Fibroblast of the aortic adventitia (primary cell): ENCODE measurements around the gene CDH23. TPM values are rescaled to one million over a fixed set of nuclear protein-coding genes. Genes with fewer than 3 reads are reported as not detected.

ENCODE experiments used
- DNase-seq: peaks from one replicate; pipeline ENCODE4 v3.0.0-alpha.2; 2010; ENCODE audit warnings: low read depth
- H3K4me3 ChIP-seq: 2 replicates; pipeline ENCODE4 v1.5.1; 2011; ENCODE audit warnings: low read depth, mild to moderate bottlenecking, control low read depth, low read length, moderate library complexity
- CTCF ChIP-seq: IDR thresholded peaks from 2 replicates; pipeline ENCODE4 v1.5.1; 2011; ENCODE audit warnings: mild to moderate bottlenecking, low read length, control low read depth, inconsistent platforms; ENCODE audit not compliant: insufficient read depth
- total RNA-seq: library from RNA; depleted of rRNA; stranded (reverse); fragments of >200 nt; gene quantifications from 2 replicates; pipeline ENCODE4 v1.2.3, GENCODE V29; 2012; ENCODE audit warnings: low replicate concordance

Gene CDH23
- total RNA-seq, 1 donor: 0.27 TPM

DNA sequence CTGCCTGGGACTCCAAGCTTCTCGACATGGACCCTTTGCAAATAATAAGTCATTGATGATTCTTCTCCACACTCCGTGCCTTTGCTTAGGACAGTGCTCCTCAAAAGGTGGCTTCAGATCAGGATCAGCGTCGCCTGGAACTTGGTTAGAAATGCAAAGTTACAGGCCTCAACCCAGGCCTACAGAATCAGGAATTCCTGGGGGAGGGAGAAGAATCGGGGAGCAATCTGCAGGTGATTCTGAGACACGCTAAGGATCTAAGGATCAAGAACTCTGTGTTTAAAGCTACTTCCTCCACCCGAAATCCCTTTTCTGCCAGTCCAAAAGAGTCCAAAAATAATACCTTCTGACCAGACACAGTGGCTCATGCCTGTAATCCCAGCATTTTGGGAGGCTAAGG is 244.7 kb downstream of the CDH23 start:
- no peak for TF ChIP-seq CTCF
- no peak for DNase-seq
- H3K4me3 ChIP-seq: no peak overlapping the region

- TF ChIP-seq CTCF: no peak
- H3K4me3 ChIP-seq: no peak overlapping the region
- DNase-seq: no peak
Observed at GRCh38 chr10:71641986-71642385, 245.3 kb downstream of the CDH23 start.

- no peak for TF ChIP-seq CTCF
- no peak overlapping the region for H3K4me3 ChIP-seq
- no peak for DNase-seq
Observed at GRCh38 chr10:71643904-71644303, 247.2 kb downstream of the CDH23 start.

GRCh38 chr10:71644307-71645180 is 247.8 kb downstream of the CDH23 start:
- no peak overlapping the region for H3K4me3 ChIP-seq
- no peak for TF ChIP-seq CTCF
- DNase-seq: no peak

- TF ChIP-seq CTCF: no peak
- no peak overlapping the region for H3K4me3 ChIP-seq
- DNase-seq: no peak
Observed at GRCh38 chr10:71645185-71645584, 248.5 kb downstream of the CDH23 start.

DNA sequence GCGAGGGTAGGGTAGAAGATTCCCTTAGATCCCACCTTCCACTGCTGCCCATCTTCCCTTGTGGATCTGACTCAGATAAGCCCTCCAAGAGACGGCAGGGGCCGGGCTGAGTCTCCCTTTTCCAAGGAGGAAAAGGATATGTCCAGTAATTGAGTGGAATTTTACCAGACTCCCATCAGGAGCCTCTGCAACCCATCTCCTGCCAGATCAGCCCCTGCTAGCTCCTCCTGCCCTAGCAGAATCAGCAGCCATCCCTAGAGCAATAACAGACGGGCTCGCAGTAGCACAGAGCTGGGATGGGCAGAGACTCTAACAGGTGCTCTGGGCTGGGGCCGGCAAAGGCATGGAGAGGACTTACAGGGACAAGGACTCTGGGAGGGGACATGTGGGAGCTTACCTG is 249.3 kb downstream of the CDH23 start:
- no peak for DNase-seq
- no peak overlapping the region for H3K4me3 ChIP-seq
- TF ChIP-seq CTCF: no peak
